Measurements from ENCODE around the gene ARPC5.
"Not testable (repeated sequence)": the region's sequence is repeated elsewhere in the genome, so short reads cannot be mapped to it uniquely, and the experiment has no call there.

The ARPC5 gene

DNA sequence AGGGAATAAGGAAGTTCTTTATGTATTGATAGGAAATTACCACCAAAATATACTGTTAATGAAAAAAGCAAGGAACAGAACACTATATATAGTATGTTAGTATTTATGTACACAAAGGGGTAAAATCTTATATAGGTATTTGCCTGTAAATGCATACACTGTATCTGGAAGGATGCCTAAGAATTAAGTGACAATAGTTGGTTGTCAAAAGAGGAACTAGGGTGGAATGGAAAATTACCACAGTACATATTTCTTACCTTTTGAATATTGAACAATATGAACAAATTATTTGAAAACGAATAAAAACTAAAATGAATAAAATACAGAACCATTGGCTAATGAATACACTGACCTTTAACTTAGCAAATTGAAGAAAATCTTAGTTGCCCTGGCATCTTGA is 13.6 kb downstream of the ARPC5 start:
- in situ Hi-C loops (cut with HindIII; ENCODE audit: low pct_unique_long_range_greater_than_20kb, low sequenced_read_pairs): no loop called here
- TF ChIP-seq JUND (IDR thresholded peaks at IDR 0.05; ENCODE audit: low read depth): no peak
- DNase-seq (ENCODE audit: low read depth in 1 of 2, low spot score in 1 of 2): no peak

- peak; percentile 45; the same call in 1 of the 2 replicates for TF ChIP-seq JUND (IDR thresholded peaks at IDR 0.05; ENCODE audit: low read depth)
- in situ Hi-C loops (cut with HindIII; ENCODE audit: low pct_unique_long_range_greater_than_20kb, low sequenced_read_pairs): no loop called here
- no peak for DNase-seq (ENCODE audit: low read depth in 1 of 2, low spot score in 1 of 2)
Measured at GRCh38 chr1:183620311-183620710, 15.3 kb downstream of the ARPC5 start.

DNA sequence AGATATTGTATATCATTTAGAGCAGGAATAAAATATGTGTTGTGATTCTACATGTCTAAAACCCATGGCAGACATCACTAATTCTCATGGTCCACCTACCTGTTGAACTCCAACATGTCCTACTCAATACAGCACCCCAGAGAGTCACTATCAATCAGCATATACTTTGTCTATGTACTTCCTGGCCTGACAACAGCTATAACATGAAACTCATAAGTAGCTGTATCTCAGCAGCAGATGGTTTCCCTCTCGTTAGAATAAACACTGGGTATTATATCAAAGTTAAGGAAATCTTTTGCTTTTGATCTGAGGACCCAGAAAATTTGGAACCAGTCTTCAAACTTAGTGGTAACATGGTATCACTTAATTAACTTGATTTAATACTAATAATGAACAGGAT is 15.8 kb downstream of the ARPC5 start:
- no peak for TF ChIP-seq JUND (IDR thresholded peaks at IDR 0.05; ENCODE audit: low read depth)
- in situ Hi-C loops (cut with HindIII; ENCODE audit: low pct_unique_long_range_greater_than_20kb, low sequenced_read_pairs): no loop called here
- DNase-seq (ENCODE audit: low read depth in 1 of 2, low spot score in 1 of 2): no peak

- DNase-seq (ENCODE audit: low read depth in 1 of 2, low spot score in 1 of 2); in situ Hi-C loops (cut with HindIII; ENCODE audit: low pct_unique_long_range_greater_than_20kb, low sequenced_read_pairs): not testable (repeated sequence)
Measured at GRCh38 chr1:183618202-183618601, 17.4 kb downstream of the ARPC5 start.

DNA sequence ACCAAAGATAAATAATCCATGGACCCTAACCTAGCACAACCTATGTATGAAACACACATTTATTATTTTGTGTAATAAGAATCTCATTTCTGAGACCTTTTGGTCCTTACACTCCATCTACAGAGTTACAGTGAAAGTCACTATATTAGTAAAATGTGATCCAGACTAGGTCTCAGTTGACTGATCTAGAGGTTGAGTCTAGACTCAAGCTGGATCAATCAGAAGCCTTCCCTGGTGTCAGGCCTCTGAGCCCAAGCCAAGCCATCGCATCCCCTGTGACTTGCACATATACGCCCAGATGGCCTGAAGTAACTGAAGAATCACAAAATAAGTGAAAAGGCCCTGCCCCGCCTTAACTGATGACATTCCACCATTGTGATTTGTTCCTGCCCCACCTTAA is 22.6 kb downstream of the ARPC5 start:
- DNase-seq (ENCODE audit: low read depth in 1 of 2, low spot score in 1 of 2); in situ Hi-C loops (cut with HindIII; ENCODE audit: low pct_unique_long_range_greater_than_20kb, low sequenced_read_pairs): not testable (repeated sequence)

DNA sequence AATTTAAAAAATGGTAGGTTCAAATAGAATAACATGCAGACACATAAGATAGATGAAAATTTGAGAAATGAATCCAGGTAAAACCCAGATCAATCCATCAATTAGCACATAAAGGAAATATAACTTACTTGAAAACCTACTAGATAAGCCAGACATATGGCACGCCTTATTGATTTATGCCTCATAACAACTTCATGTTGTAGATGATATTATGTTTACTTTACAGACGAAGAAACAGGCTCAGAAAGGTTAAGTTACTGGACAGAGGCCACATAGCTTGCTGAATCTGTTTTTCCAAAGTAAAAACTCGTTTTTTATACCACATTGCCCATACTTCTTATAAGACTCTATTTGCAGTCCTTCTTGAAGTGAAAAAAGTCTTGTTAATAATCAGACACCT is 23.2 kb downstream of the ARPC5 start:
- DNase-seq (ENCODE audit: low read depth in 1 of 2, low spot score in 1 of 2): no peak
- in situ Hi-C loops (cut with HindIII; ENCODE audit: low pct_unique_long_range_greater_than_20kb, low sequenced_read_pairs): no loop called here
- TF ChIP-seq JUND (IDR thresholded peaks at IDR 0.05; ENCODE audit: low read depth): no peak

- in situ Hi-C loops (cut with HindIII; ENCODE audit: low pct_unique_long_range_greater_than_20kb, low sequenced_read_pairs): no loop called here
- DNase-seq (ENCODE audit: low read depth in 1 of 2, low spot score in 1 of 2): no peak
- no peak for TF ChIP-seq JUND (IDR thresholded peaks at IDR 0.05; ENCODE audit: low read depth)
Measured at GRCh38 chr1:183611021-183611420, 24.6 kb downstream of the ARPC5 start.

- DNase-seq (ENCODE audit: low read depth in 1 of 2, low spot score in 1 of 2): peak in 1 of 2 experiments; percentile 39
- TF ChIP-seq JUND (IDR thresholded peaks at IDR 0.05; ENCODE audit: low read depth): no peak
- in situ Hi-C loops (cut with HindIII; ENCODE audit: low pct_unique_long_range_greater_than_20kb, low sequenced_read_pairs): no loop called here
Measured at GRCh38 chr1:183609759-183610452, 25.7 kb downstream of the ARPC5 start.

- DNase-seq (ENCODE audit: low read depth in 1 of 2, low spot score in 1 of 2): peak in 1 of 2 experiments; percentile 82
- TF ChIP-seq JUND (IDR thresholded peaks at IDR 0.05; ENCODE audit: low read depth): no peak
- in situ Hi-C loops (cut with HindIII; ENCODE audit: low pct_unique_long_range_greater_than_20kb, low sequenced_read_pairs): no loop called here
Measured at GRCh38 chr1:183609313-183609712, 26.3 kb downstream of the ARPC5 start.

DNA sequence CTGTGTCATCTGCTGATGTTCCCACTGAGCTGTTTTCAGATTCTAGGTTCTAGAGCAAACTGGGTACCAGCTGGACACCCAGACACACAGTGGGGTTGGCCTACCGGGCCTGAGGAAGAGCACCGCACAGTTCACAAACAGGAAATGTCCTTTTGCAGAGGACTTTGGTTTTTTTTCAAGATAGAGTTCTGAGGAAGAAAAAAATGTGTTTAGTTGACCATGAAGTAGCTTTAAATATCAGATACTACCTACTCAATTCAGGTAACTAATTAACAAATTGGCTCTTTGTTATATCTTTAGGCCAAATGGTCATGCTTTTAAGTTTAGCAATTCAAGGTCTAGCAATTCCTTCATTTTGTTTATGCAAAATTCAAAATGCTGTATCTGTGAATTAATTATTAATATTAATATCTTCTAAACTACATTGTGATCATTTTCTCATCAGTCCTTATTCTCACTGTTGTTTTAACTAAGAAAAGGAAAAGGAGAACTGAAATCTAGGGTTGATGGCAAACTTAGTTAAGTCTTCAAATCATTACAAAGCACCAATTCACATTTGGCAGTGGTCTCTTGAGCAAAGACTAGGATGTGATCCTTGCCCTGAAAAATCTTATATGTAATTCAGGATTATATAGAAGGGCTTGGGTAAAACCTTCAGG is 28.1 kb downstream of the ARPC5 start:
- no peak for TF ChIP-seq JUND (IDR thresholded peaks at IDR 0.05; ENCODE audit: low read depth)
- no peak for DNase-seq (ENCODE audit: low read depth in 1 of 2, low spot score in 1 of 2)
- in situ Hi-C loops (cut with HindIII; ENCODE audit: low pct_unique_long_range_greater_than_20kb, low sequenced_read_pairs): no loop called here

DNA sequence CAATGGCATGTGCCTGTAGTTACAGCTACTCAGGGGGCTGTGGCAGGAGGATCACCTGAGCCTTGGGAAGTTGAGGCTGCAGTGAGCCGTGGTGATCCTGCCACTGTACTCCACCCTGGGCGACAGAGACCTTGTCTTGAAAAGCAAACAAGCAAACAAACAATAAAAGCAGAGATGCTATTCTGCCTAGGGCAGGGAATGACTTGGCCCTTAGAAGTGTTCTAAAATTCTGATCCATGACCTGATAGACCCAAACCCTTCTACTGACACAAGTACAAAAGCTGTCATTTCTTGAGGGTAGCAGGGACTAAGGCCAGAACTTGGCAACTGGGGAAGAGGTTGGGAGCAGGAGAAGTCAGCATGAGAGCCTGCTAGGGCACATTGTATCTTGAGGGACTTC is 29.7 kb downstream of the ARPC5 start:
- in situ Hi-C loops (cut with HindIII; ENCODE audit: low pct_unique_long_range_greater_than_20kb, low sequenced_read_pairs): no loop called here
- peak; percentile 91 for TF ChIP-seq JUND (IDR thresholded peaks at IDR 0.05; ENCODE audit: low read depth)
- DNase-seq (ENCODE audit: low read depth in 1 of 2, low spot score in 1 of 2): peak in 1 of 2 experiments; percentile 92

- in situ Hi-C loops (cut with HindIII; ENCODE audit: low pct_unique_long_range_greater_than_20kb, low sequenced_read_pairs): no loop called here
- DNase-seq (ENCODE audit: low read depth in 1 of 2, low spot score in 1 of 2): no peak
- no peak for TF ChIP-seq JUND (IDR thresholded peaks at IDR 0.05; ENCODE audit: low read depth)
Measured at GRCh38 chr1:183604815-183605214, 30.8 kb downstream of the ARPC5 start.

- TF ChIP-seq JUND (IDR thresholded peaks at IDR 0.05; ENCODE audit: low read depth): no peak
- DNase-seq (ENCODE audit: low read depth in 1 of 2, low spot score in 1 of 2): no peak
- in situ Hi-C loops (cut with HindIII; ENCODE audit: low pct_unique_long_range_greater_than_20kb, low sequenced_read_pairs): no loop called here
Measured at GRCh38 chr1:183604038-183604808, 31.4 kb downstream of the ARPC5 start.
